SU-DHL-6 (cell line): ENCODE data around the gene GPT2.

ENCODE experiments used
- H2AFZ ChIP-seq: fragments of 200-600 bp; sonication (generic); 2 replicates; pipeline ENCODE4 v1.6.1; 2014; ENCODE audit warnings: low read depth, mild to moderate bottlenecking, moderate library complexity, mixed read lengths, antibody characterized with exemption, low read length; ENCODE audit not compliant: severe bottlenecking
- H3F3A ChIP-seq: fragments of 200-600 bp; shearing (Covaris generic); 2 replicates; pipeline ENCODE4 v1.6.0; 2016; ENCODE audit warnings: antibody characterized with exemption, mild to moderate bottlenecking; ENCODE audit not compliant: insufficient read depth
- H3K27ac ChIP-seq: fragments of 200-600 bp; sonication (generic); 2 replicates; pipeline ENCODE4 v1.5.1; 2016; ENCODE audit warnings: low read depth, mild to moderate bottlenecking, low read length, moderate library complexity, mixed read lengths
- H3K27me3 ChIP-seq: fragments of 200-600 bp; sonication (generic), shearing (Covaris generic); 2 replicates; pipeline ENCODE4 v1.6.0; 2014; ENCODE audit warnings: mild to moderate bottlenecking, low read length
- H3K36me3 ChIP-seq: fragments of 200-600 bp; sonication (generic); 2 replicates; pipeline ENCODE4 v1.6.1; 2014; ENCODE audit warnings: mild to moderate bottlenecking, low read length, mixed read lengths
- H3K4me2 ChIP-seq: fragments of 300-600, 200-600 bp; shearing (Covaris generic), sonication (generic); 2 replicates; pipeline ENCODE4 v1.6.0; 2014; ENCODE audit warnings: low read length, low read depth, mild to moderate bottlenecking; ENCODE audit not compliant: poor library complexity, severe bottlenecking
- H3K4me3 ChIP-seq: fragments of 200-600 bp; sonication (generic); 2 replicates; pipeline ENCODE4 v1.5.1; 2014; ENCODE audit warnings: antibody characterized with exemption, low read length, mild to moderate bottlenecking, mixed read lengths; ENCODE audit not compliant: insufficient read depth, poor library complexity, severe bottlenecking
- H3K79me2 ChIP-seq: fragments of 200-600 bp; sonication (generic); 2 replicates; pipeline ENCODE4 v1.6.1; 2014; ENCODE audit warnings: mild to moderate bottlenecking, low read length, moderate library complexity; ENCODE audit not compliant: insufficient read depth
- H3K9ac ChIP-seq: fragments of 200-600 bp; sonication (generic); 2 replicates; pipeline ENCODE4 v1.7.0; 2014; ENCODE audit warnings: mild to moderate bottlenecking, low read length
- H3K9me2 ChIP-seq: fragments of 200-600 bp; sonication (generic); replicated peaks from 2 replicates; pipeline ENCODE4 v1.6.1; 2014; ENCODE audit warnings: low read length; ENCODE audit not compliant: insufficient read depth
- H3K9me3 ChIP-seq: fragments of 200-600 bp; sonication (generic); 2 replicates; pipeline ENCODE4 v1.6.1; 2014; ENCODE audit warnings: low read length, mixed read lengths; ENCODE audit not compliant: insufficient read depth
- H4K20me1 ChIP-seq: fragments of 200-600 bp; sonication (generic); 2 replicates; pipeline ENCODE4 v1.6.1; 2014; ENCODE audit warnings: low read depth, mild to moderate bottlenecking, antibody characterized with exemption, low read length, moderate library complexity, mixed read lengths
- CTCF ChIP-seq: fragments of 200-600 bp; sonication (generic); IDR thresholded peaks from one replicate; pipeline ENCODE4 v1.5.1; 2017; ENCODE audit warnings: antibody characterized with exemption, mild to moderate bottlenecking, low read length, moderate library complexity; ENCODE audit not compliant: insufficient read depth, poor library complexity, severe bottlenecking
- EZH2phosphoT487 ChIP-seq: fragments of 200-600 bp; sonication (generic), shearing (Covaris generic); conservative IDR thresholded peaks from 2 replicates; pipeline ENCODE4 v1.6.1; 2018; ENCODE audit warnings: mild to moderate bottlenecking, antibody characterized with exemption, low read length, moderate library complexity, mixed read lengths

GPT2 gene

DNA sequence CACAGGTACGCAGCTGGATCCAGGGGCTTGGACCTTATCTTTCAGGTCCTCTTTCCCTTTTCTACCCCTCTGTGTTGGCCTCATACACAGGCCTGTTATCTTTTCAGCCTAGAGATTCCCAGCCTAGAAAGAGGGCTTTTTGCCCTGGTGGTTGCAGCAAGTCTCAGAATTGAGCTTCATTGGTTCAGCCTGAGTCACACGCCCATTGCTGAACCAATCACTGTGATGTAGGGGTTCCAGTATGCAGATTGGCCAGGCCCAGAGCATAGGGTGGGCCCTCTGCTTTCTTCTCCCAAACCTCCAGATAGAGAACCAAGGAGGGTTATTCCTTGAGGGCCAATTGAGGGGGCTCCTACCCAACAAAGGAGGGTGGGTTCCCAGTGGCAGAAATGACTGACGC is 32.8 kb downstream of the GPT2 start:
- no peaks in the 10 kb centered on the region for H4K20me1 ChIP-seq
- no peaks in the 10 kb centered on the region for H3K79me2 ChIP-seq
- H3K9me3 ChIP-seq, result no peaks in the 10 kb centered on the region
- H3K9ac ChIP-seq, result no peak overlapping the region
- H3K27me3 ChIP-seq, result no peaks in the 10 kb centered on the region
- no peaks in the 10 kb centered on the region for H3K9me2 ChIP-seq
- no peaks in the 10 kb centered on the region for H3F3A ChIP-seq
- H2AFZ ChIP-seq, result no peak overlapping the region
- H3K27ac ChIP-seq, result no peak overlapping the region
- no peaks in the 10 kb centered on the region for H3K36me3 ChIP-seq
- TF ChIP-seq EZH2phosphoT487, result no peak
- no peak for TF ChIP-seq CTCF
- H3K4me2 ChIP-seq, result no peak overlapping the region
- H3K4me3 ChIP-seq, result no peak overlapping the region

GRCh38 chr16:46918400-46918799 is 34.2 kb downstream of the GPT2 start:
- Histone ChIP-seq H2AFZ (no peak overlapping the region), H3K27ac (no peak overlapping the region), H3K9me3 (no peaks in the 10 kb centered on the region), H3K9ac (no peak overlapping the region), H3K4me3 (no peak overlapping the region), H3K4me2 (no peak overlapping the region), H3K9me2 (no peaks in the 10 kb centered on the region), H3K36me3 (no peaks in the 10 kb centered on the region), H3K27me3 (no peaks in the 10 kb centered on the region), H3K79me2 (no peaks in the 10 kb centered on the region), H3F3A (no peaks in the 10 kb centered on the region), H4K20me1 (no peaks in the 10 kb centered on the region)
- TF ChIP-seq CTCF (no peak), EZH2phosphoT487 (no peak)

GRCh38 chr16:46918905-46919792 is 35.0 kb downstream of the GPT2 start:
- no peak overlapping the region for H3K27ac ChIP-seq
- H2AFZ ChIP-seq, result no peak overlapping the region
- H4K20me1 ChIP-seq, result no peaks in the 10 kb centered on the region
- H3K36me3 ChIP-seq, result no peaks in the 10 kb centered on the region
- no peaks in the 10 kb centered on the region for H3F3A ChIP-seq
- no peaks in the 10 kb centered on the region for H3K27me3 ChIP-seq
- H3K9me2 ChIP-seq, result no peaks in the 10 kb centered on the region
- no peak overlapping the region for H3K4me2 ChIP-seq
- no peak for TF ChIP-seq EZH2phosphoT487
- no peak for TF ChIP-seq CTCF
- H3K79me2 ChIP-seq, result no peaks in the 10 kb centered on the region
- H3K9me3 ChIP-seq, result no peaks in the 10 kb centered on the region
- no peak overlapping the region for H3K4me3 ChIP-seq
- H3K9ac ChIP-seq, result no peak overlapping the region
